Motor neuron (in vitro differentiated cells): Measurements from ENCODE around the gene BMP8A. TPM values are rescaled to one million over a fixed set of nuclear protein-coding genes. Genes with fewer than 3 reads are reported as not detected.
A peak's percentile ranks its signal among the peaks of the same experiment; 100 is the strongest.

Experiments used
- ATAC-seq, 8 experiments: fragments of 200-7000 bp; cut with Tn5 transposase; replicated peaks in 6 of 8; 2 replicates each; pipeline ENCODE4 v1.8.0; 2021; ENCODE audit warnings: mild to moderate bottlenecking in 8 of 8, moderate library complexity in 8 of 8
- H3K27ac ChIP-seq, 2 donors: fragments of 250-450 bp; sonication (Bioruptor Pico); 2 replicates each; pipeline ENCODE4 v1.9.0; 2021; ENCODE audit warnings: antibody characterized with exemption in 2 of 2, mild to moderate bottlenecking in 2 of 2, moderate library complexity in 1 of 2
- H3K4me1 ChIP-seq, 2 donors: fragments of 250-450 bp; sonication (Bioruptor Pico); replicated peaks in 1 of 2; 2 replicates each; pipeline ENCODE4 v1.6.1; 2021; ENCODE audit warnings: antibody characterized with exemption in 2 of 2, mild to moderate bottlenecking in 2 of 2, moderate library complexity in 1 of 2
- H3K4me3 ChIP-seq, 5 donors: fragments of 250-450 bp; sonication (Bioruptor Pico); 2 replicates each; pipeline ENCODE4 v1.9.0; 2021; ENCODE audit warnings: antibody characterized with exemption in 5 of 5, mild to moderate bottlenecking in 5 of 5, moderate library complexity in 4 of 5
- WGBS, 10 experiments: fragments of 450-650 bp; shearing (Covaris generic); methylation state at CpG; one replicate each; pipeline ENCODE4 v1.0.0; 2022; 5-methylcytosine and 5-hydroxymethylcytosine counted together
- in situ Hi-C, 9 experiments: fragments of 400-800 bp; cut with MboI; loops; one replicate each; pipeline ENCODE4 v1.15.0; 2021; ENCODE audit warnings: low sequenced_read_pairs in 9 of 9, low pct_unique_long_range_greater_than_20kb in 2 of 9; ENCODE audit not compliant: unreplicated experiment in 9 of 9
- total RNA-seq, 8 experiments: library from RNA; unstranded; fragments of 300-600 nt; gene quantifications; 2 replicates each; pipeline versions ENCODE4 v1.2.3 to v1.2.4, GENCODE V29; 2022

Gene BMP8A
- total RNA-seq, 8 experiments from 2014 or later = 0.16 to 0.43 (median 0.22) TPM; not detected in 4

- Histone ChIP-seq H3K27ac (no peak overlapping the region), H3K4me1 (peaks cover 25 to 29% of the 10 kb centered on the region in 2 donors), H3K4me3 (peak overlapping the region in 1 of 5 donors; percentile 63)
- 33 to 100% (median 100%) methylated on average over 1 of the region's 1 CpG; no CpG with 5 or more reads in 2 of the 10 experiments for WGBS, 10 experiments
- ATAC-seq = no peak
- in situ Hi-C loops = loop anchor here in 1 of 9 experiments (25.0 kb wide), 1 partner anchor 111 kb away; no protein-coding TSS in a partner anchor
These were observed 81.6 kb downstream of the BMP8A start for GRCh38 chr1:39573097-39573465.

GRCh38 chr1:39573736-39574624 is 82.5 kb downstream of the BMP8A start:
- WGBS, 10 experiments = 33 to 72% (median 62%) methylated on average over 3 to 12 of the region's 12 CpGs; no CpG with 5 or more reads in 1 of the 10 experiments
- peaks cover 25 to 29% of the 10 kb centered on the region in 2 donors for H3K4me1 ChIP-seq
- H3K27ac ChIP-seq = no peak overlapping the region
- H3K4me3 ChIP-seq = peak overlapping the region; percentile 57 to 85 (median 63)
- ATAC-seq = peak in 3 of 8 experiments; percentile 1 to 6 (median 2)
- in situ Hi-C loops = loop anchor here in 1 of 9 experiments (25.0 kb wide), 1 partner anchor 112 kb away; no protein-coding TSS in a partner anchor

- no peak overlapping the region for H3K27ac ChIP-seq
- H3K4me3 ChIP-seq = peak overlapping the region; percentile 57 to 85 (median 63)
- WGBS, 10 experiments = 25 to 100% (median 33%) methylated on average over 1 to 5 of the region's 5 CpGs; no CpG with 5 or more reads in 3 of the 10 experiments
- H3K4me1 ChIP-seq = peaks cover 25 to 29% of the 10 kb centered on the region in 2 donors
- in situ Hi-C loops = loop anchor here in 2 of 9 experiments (25.0 kb wide), 2 partner anchors 112 to 138 kb away; no protein-coding TSS in a partner anchor
- ATAC-seq = peak in 3 of 8 experiments; percentile 3 to 14 (median 6)
These were observed 83.2 kb downstream of the BMP8A start for GRCh38 chr1:39574646-39575045.

Other genes starting within 250 kb of the BMP8A start
- gene PABPC4, start 85.2 kb downstream of the BMP8A start, total RNA-seq = 100 to 1,000 TPM in 7 of 8 experiments, 10 to 100 TPM in 1; 92.6 to 351 (median 170) TPM
- 1 to 10 TPM in 2 of 8 experiments, under 1 TPM in 5, not detected in 1; 0.16 to 8.4 (median 0.50) TPM for gene HEYL, start 148.0 kb downstream of the BMP8A start, total RNA-seq
- gene NT5C1A, start 180.5 kb downstream of the BMP8A start, total RNA-seq = 1 to 10 TPM in 3 of 8 experiments, under 1 TPM in 2, not detected in 3; 0.22 to 2.0 (median 1.0) TPM
- gene HPCAL4, start 199.8 kb downstream of the BMP8A start, total RNA-seq = 10 to 100 TPM in 5 of 8 experiments, 1 to 10 TPM in 1, under 1 TPM in 2; 0.17 to 36.8 (median 15.9) TPM
- gene PPIE, start 247.2 kb downstream of the BMP8A start, total RNA-seq = 10 to 100 TPM; 45.9 to 84.5 (median 54.6) TPM